Hepatocyte (in vitro differentiated cells): ENCODE results near the gene SLC1A2. TPM values are rescaled to one million over a fixed set of nuclear protein-coding genes. Genes with fewer than 3 reads are reported as not detected.

ENCODE experiments used
- DNase-seq: peaks from one replicate; pipeline ENCODE4 v3.0.0-alpha.2; 2016; ENCODE audit warnings: low spot score
- H2AFZ ChIP-seq: fragments of 200-600 bp; sonication (generic); 2 replicates; pipeline ENCODE4 v1.6.0; 2016; ENCODE audit warnings: antibody characterized with exemption, mild to moderate bottlenecking
- H3K27ac ChIP-seq: fragments of 200-600 bp; sonication (generic); 2 replicates; pipeline ENCODE4 v1.5.1; 2016; ENCODE audit warnings: mild to moderate bottlenecking
- H3K27me3 ChIP-seq: fragments of 200-600 bp; sonication (generic); 2 replicates; pipeline ENCODE4 v1.6.1; 2016
- H3K36me3 ChIP-seq: fragments of 200-600 bp; sonication (generic); replicated peaks from 2 replicates; pipeline ENCODE4 v1.5.1; 2016; ENCODE audit warnings: low read depth; ENCODE audit not compliant: insufficient read depth
- H3K4me1 ChIP-seq: fragments of 200-600 bp; sonication (generic); 2 replicates; pipeline ENCODE4 v1.5.1; 2016; ENCODE audit warnings: mild to moderate bottlenecking, moderate library complexity; ENCODE audit not compliant: insufficient read depth
- H3K4me2 ChIP-seq: fragments of 200-600 bp; sonication (generic); 2 replicates; pipeline ENCODE4 v1.6.0; 2016
- H3K4me3 ChIP-seq: fragments of 200-600 bp; sonication (generic); 2 replicates; pipeline ENCODE4 v1.5.1; 2016; ENCODE audit warnings: mild to moderate bottlenecking
- H3K79me2 ChIP-seq: fragments of 200-600 bp; sonication (generic); 2 replicates; pipeline ENCODE4 v1.6.0; 2017; ENCODE audit warnings: mild to moderate bottlenecking
- H3K9me2 ChIP-seq: fragments of 200-600 bp; sonication (generic); replicated peaks from 2 replicates; pipeline ENCODE4 v1.6.0; 2017; ENCODE audit warnings: mild to moderate bottlenecking; ENCODE audit not compliant: insufficient read depth
- H3K9me3 ChIP-seq: fragments of 200-600 bp; sonication (generic); 2 replicates; pipeline ENCODE4 v1.5.1; 2016; ENCODE audit warnings: low read depth, mild to moderate bottlenecking
- H4K20me1 ChIP-seq: fragments of 200-600 bp; sonication (generic); 2 replicates; pipeline ENCODE4 v1.6.0; 2016; ENCODE audit warnings: mild to moderate bottlenecking; ENCODE audit not compliant: insufficient read depth, poor library complexity, severe bottlenecking
- EZH2 ChIP-seq: fragments of 200-600 bp; sonication (generic); IDR thresholded peaks from 2 replicates; pipeline ENCODE4 v1.6.1; 2016; ENCODE audit warnings: antibody characterized with exemption, mild to moderate bottlenecking, borderline replicate concordance
- EZH2phosphoT487 ChIP-seq: fragments of 200-600 bp; sonication (generic); IDR thresholded peaks from one replicate; pipeline ENCODE4 v1.6.1; 2018; ENCODE audit warnings: antibody characterized with exemption, mild to moderate bottlenecking, low read depth, moderate library complexity; ENCODE audit not compliant: unreplicated experiment, severe bottlenecking
- WGBS: methylation state at CpG from one replicate; pipeline ENCODE4 v1.1.6; 2016; ENCODE audit warnings: low lambda C conversion rate; ENCODE audit errors: missing lambda C conversion rate; 5-methylcytosine and 5-hydroxymethylcytosine counted together
- polyA plus RNA-seq: library from polyadenylated mRNA; unstranded; fragments of >200 nt; fragmentation: Nextera tagmentation; extraction: Ambion mirVana; gene quantifications from 2 replicates; pipeline ENCODE4 v1.2.1, GENCODE V29; 2016
- total RNA-seq: library from RNA; depleted of rRNA; stranded (reverse); fragments of >200 nt; gene quantifications from 2 replicates; pipeline ENCODE4 v1.2.3, GENCODE V29; 2014
- TF ChIP-seq, protein P1 (sequence below): fragments of 200-600 bp; sonication (generic); IDR thresholded peaks from 2 replicates; pipeline ENCODE4 v1.5.1; 2016; ENCODE audit warnings: antibody characterized with exemption, mild to moderate bottlenecking; ENCODE audit not compliant: poor library complexity

The SLC1A2 gene
- total and polyA plus RNA-seq, 2 experiments from 2014 or later = 0.59 to 2.9 TPM

DNA sequence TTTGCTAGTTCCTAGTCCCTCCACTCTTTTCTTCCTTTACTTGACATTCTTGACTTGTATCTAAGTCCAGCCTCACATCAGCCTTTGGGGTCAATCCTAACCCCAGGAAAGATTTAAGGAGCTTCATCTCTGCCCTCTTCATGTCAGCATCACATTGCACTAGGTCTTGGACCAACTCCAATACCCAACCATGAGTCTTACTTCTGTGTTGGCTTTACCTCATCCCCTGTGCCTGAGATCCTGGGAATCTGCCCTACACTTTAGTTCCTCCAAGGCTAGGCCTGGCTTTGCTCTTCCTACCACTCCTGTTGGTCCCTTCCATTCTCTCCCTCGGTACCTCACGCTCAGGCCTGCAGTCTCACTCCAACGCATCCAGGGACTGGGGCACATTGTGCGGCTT is 117.0 kb downstream of the SLC1A2 start:
- no peaks in the 10 kb centered on the region for H3K27me3 ChIP-seq
- WGBS = 95% methylated on average over 4 of the region's 4 CpGs
- H3K27ac ChIP-seq = no peak overlapping the region
- DNase-seq = no peak
- H3K4me1 ChIP-seq = peaks cover 3% of the 10 kb centered on the region
- no peaks in the 10 kb centered on the region for H4K20me1 ChIP-seq
- no peaks in the 10 kb centered on the region for H3K79me2 ChIP-seq
- H3K9me2 ChIP-seq = no peaks in the 10 kb centered on the region
- no peaks in the 10 kb centered on the region for H3K9me3 ChIP-seq
- H3K4me2 ChIP-seq = no peak overlapping the region
- TF ChIP-seq EZH2phosphoT487 = no peak
- TF ChIP-seq, protein P1, sequence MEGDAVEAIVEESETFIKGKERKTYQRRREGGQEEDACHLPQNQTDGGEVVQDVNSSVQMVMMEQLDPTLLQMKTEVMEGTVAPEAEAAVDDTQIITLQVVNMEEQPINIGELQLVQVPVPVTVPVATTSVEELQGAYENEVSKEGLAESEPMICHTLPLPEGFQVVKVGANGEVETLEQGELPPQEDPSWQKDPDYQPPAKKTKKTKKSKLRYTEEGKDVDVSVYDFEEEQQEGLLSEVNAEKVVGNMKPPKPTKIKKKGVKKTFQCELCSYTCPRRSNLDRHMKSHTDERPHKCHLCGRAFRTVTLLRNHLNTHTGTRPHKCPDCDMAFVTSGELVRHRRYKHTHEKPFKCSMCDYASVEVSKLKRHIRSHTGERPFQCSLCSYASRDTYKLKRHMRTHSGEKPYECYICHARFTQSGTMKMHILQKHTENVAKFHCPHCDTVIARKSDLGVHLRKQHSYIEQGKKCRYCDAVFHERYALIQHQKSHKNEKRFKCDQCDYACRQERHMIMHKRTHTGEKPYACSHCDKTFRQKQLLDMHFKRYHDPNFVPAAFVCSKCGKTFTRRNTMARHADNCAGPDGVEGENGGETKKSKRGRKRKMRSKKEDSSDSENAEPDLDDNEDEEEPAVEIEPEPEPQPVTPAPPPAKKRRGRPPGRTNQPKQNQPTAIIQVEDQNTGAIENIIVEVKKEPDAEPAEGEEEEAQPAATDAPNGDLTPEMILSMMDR = no peak
- TF ChIP-seq EZH2 = no peak
- no peak overlapping the region for H3K4me3 ChIP-seq
- H2AFZ ChIP-seq = no peak overlapping the region
- H3K36me3 ChIP-seq = no peaks in the 10 kb centered on the region

DNA sequence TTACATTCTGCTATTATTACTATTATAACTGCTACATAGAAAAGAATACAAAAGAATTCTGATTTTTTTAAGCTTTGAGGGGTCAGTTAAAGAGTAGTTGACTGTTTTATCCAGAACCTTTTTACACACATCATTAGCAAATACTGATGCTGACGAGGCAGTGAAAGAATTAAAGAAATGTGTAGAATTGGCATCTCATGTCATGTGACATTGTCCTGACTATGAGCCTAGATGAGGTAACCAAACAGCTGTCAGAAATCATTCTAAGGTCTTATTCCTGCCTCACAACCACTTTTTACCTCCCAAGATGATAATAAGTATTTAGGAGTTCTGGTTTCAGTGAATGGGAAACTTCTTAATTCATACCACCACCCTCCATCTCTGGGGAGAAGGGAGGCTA is 121.0 kb downstream of the SLC1A2 start:
- Histone ChIP-seq H3K79me2 (no peaks in the 10 kb centered on the region), H3K4me1 (no peaks in the 10 kb centered on the region), H4K20me1 (no peaks in the 10 kb centered on the region), H3K4me3 (no peak overlapping the region), H3K36me3 (no peaks in the 10 kb centered on the region), H3K27me3 (no peaks in the 10 kb centered on the region), H3K4me2 (no peak overlapping the region), H3K9me2 (no peaks in the 10 kb centered on the region), H3K9me3 (no peaks in the 10 kb centered on the region), H2AFZ (no peak overlapping the region), H3K27ac (no peak overlapping the region)
- no peak for DNase-seq
- TF ChIP-seq EZH2phosphoT487 (no peak), EZH2 (no peak)
- TF ChIP-seq, protein P1 = no peak
- 76% methylated on average over 1 of the region's 1 CpG for WGBS

DNA sequence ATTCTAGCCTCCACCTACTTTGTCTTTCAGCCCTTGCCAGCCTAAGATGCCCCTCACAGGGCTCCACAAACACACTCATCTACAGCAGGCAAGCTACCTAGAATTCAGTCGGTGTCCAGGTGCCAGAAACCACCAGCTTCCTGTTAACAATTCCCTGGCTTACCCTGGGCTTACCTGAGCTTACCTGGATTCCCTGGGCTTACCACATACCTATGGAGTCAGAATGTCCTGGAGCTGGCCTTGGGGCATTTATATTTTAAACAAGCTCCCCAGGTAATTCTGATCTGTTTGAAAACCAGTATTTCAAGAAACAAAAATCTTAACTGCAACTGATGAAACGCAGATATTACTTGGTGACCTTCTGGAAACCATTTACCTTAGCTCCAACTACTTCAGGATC is 123.6 kb downstream of the SLC1A2 start:
- Histone ChIP-seq H4K20me1 (no peaks in the 10 kb centered on the region), H3K9me3 (no peaks in the 10 kb centered on the region), H2AFZ (no peak overlapping the region), H3K79me2 (no peaks in the 10 kb centered on the region), H3K27ac (no peak overlapping the region), H3K4me3 (no peak overlapping the region), H3K27me3 (no peaks in the 10 kb centered on the region), H3K4me1 (no peaks in the 10 kb centered on the region), H3K4me2 (no peak overlapping the region), H3K36me3 (no peaks in the 10 kb centered on the region), H3K9me2 (no peaks in the 10 kb centered on the region)
- DNase-seq = no peak
- no peak for TF ChIP-seq EZH2phosphoT487
- no peak for TF ChIP-seq EZH2
- TF ChIP-seq, protein P1 = no peak
- WGBS = 75% methylated on average over 2 of the region's 2 CpGs

DNA sequence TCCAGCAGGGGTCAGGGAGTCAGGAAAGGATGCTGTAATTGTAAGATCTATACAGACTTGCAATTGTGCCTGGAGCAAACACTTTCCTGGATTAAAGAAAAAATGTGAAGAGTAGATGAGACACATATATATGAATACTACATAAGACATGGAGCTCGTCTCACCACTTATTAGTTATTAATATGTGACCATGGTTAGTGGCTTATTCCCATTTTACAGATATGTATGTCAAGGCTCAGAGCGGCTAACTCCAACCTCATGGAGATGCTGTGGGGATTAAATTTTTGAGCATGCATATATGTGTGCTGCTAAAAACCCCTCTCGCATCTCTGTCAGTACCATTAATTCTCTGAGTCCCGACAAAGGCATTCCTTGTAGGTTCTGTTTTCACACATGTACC is 125.7 kb downstream of the SLC1A2 start:
- TF ChIP-seq, protein P1 = no peak
- TF ChIP-seq EZH2 = no peak
- no peaks in the 10 kb centered on the region for H3K4me1 ChIP-seq
- H2AFZ ChIP-seq = no peak overlapping the region
- 98% methylated on average over 4 of the region's 4 CpGs for WGBS
- no peak overlapping the region for H3K4me2 ChIP-seq
- DNase-seq = no peak
- no peaks in the 10 kb centered on the region for H3K79me2 ChIP-seq
- no peaks in the 10 kb centered on the region for H3K9me2 ChIP-seq
- no peaks in the 10 kb centered on the region for H3K36me3 ChIP-seq
- no peaks in the 10 kb centered on the region for H3K27me3 ChIP-seq
- H3K4me3 ChIP-seq = no peak overlapping the region
- no peaks in the 10 kb centered on the region for H4K20me1 ChIP-seq
- H3K9me3 ChIP-seq = no peaks in the 10 kb centered on the region
- no peak overlapping the region for H3K27ac ChIP-seq
